OCI-LY1 (cell line): Measurements from ENCODE around the gene DCDC1.

Experiments used
- CTCF ChIP-seq: fragments of 200-600 bp; sonication (generic), shearing (Covaris generic); IDR thresholded peaks from 2 replicates; pipeline ENCODE4 v1.5.1; 2017; ENCODE audit warnings: mild to moderate bottlenecking, antibody characterized with exemption, low read length, moderate library complexity, mixed read lengths
- EZH2 ChIP-seq: fragments of 200-600 bp; sonication (generic), shearing (Covaris generic); IDR thresholded peaks from 2 replicates; pipeline ENCODE4 v1.8.0; 2017; ENCODE audit warnings: borderline replicate concordance, mixed run types, mild to moderate bottlenecking, antibody characterized with exemption, low read length, moderate library complexity, mixed read lengths

- TF ChIP-seq EZH2, result no peak
- TF ChIP-seq CTCF, result no peak
Measured at GRCh38 chr11:31050061-31050765, 319.3 kb downstream of the DCDC1 start.
